Esophagus squamous epithelium (tissue), 5 donors: ENCODE data around the gene NHS. TPM values are rescaled to one million over a fixed set of nuclear protein-coding genes. Genes with fewer than 3 reads are reported as not detected.
A peak's percentile ranks its signal among the peaks of the same experiment; 100 is the strongest.

Experiments used
- DNase-seq: peaks from one replicate; lab custom pipeline; 2025; lab: John Stamatoyannopoulos, UW
- H3K27ac ChIP-seq, 4 donors: fragments of 200-600 bp; sonication (generic); one replicate each; pipeline ENCODE4 v1.5.1; 2016 to 2019; ENCODE audit warnings: mild to moderate bottlenecking in 1 of 4
- H3K27me3 ChIP-seq, 4 donors: fragments of 200-600 bp; sonication (generic); 1 replicate in 3 of 4; 2 replicates in 1 of 4; pipeline versions ENCODE4 v1.5.1 to v1.6.0; 2017 to 2021; ENCODE audit warnings: antibody characterized with exemption in 1 of 4
- H3K36me3 ChIP-seq, 3 donors: fragments of 200-600 bp; sonication (generic); one replicate each; pipeline ENCODE4 v1.5.1; 2016 to 2019
- H3K4me1 ChIP-seq, 3 donors: fragments of 200-600 bp; sonication (generic); one replicate each; pipeline ENCODE4 v1.5.1; 2017 to 2019
- H3K4me3 ChIP-seq, 4 donors: fragments of 200-600 bp; sonication (generic); 1 replicate in 3 of 4; 2 replicates in 1 of 4; pipeline ENCODE4 v1.5.1; 2016 to 2019; ENCODE audit warnings: mild to moderate bottlenecking in 2 of 4, moderate library complexity in 1 of 4
- H3K9me3 ChIP-seq, 3 donors: fragments of 200-600 bp; sonication (generic); one replicate each; pipeline ENCODE4 v1.5.1; 2016 to 2019
- CTCF ChIP-seq, 6 experiments: fragments of 450-650 bp in 4 of 6; fragments of 200-600 bp in 2 of 6; sonication (generic) in 2 of 6; IDR thresholded peaks; one replicate each; pipeline ENCODE4 v1.5.1; 2016 to 2019; ENCODE audit warnings: antibody characterized with exemption in 6 of 6, mild to moderate bottlenecking in 4 of 6, moderate library complexity in 4 of 6
- POLR2A ChIP-seq, 4 donors: fragments of 450-650 bp; IDR thresholded peaks; one replicate each; pipeline ENCODE4 v1.6.1; 2017; ENCODE audit warnings: antibody characterized with exemption in 4 of 4, mild to moderate bottlenecking in 4 of 4, moderate library complexity in 3 of 4
- WGBS, 2 donors: methylation state at CpG; one replicate each; pipeline ENCODE4 v1.1.5; 2018; 5-methylcytosine and 5-hydroxymethylcytosine counted together
- intact Hi-C: fragments of 100-400 bp; cut with DNase I; formaldehyde crosslinking; loops from one replicate; pipeline ENCODE4 v1.15.0; 2022
- total RNA-seq, 4 donors: library from RNA; depleted of rRNA; stranded (reverse); fragments of >200 nt; gene quantifications; one replicate each; pipeline ENCODE4 v1.1.0, GENCODE V29; 2016
- donor health status: DM: yes; HTN: yes; CAD: no.

Gene NHS
- total RNA-seq, 4 donors from 2014 or later, result 1.2 to 3.4 (median 2.6) TPM

GRCh38 chrX:17373337-17373736 lies 1.7 kb upstream of the NHS start:
- Histone ChIP-seq H3K27me3 (peaks cover 0 to 3% (median 0%) of the 10 kb centered on the region in 4 donors), H3K27ac (no peak overlapping the region), H3K4me1 (peaks cover 0 to 28% (median 0%) of the 10 kb centered on the region in 3 donors), H3K36me3 (no peaks in the 10 kb centered on the region), H3K9me3 (no peaks in the 10 kb centered on the region), H3K4me3 (no peak overlapping the region)
- no peak for DNase-seq
- TF ChIP-seq CTCF (IDR thresholded peaks at IDR 0.05) (no peak), POLR2A (IDR thresholded peaks at IDR 0.05) (no peak)
- intact Hi-C loops, result loop anchor here (10.0 kb wide), 1 partner anchor 211 kb away; no protein-coding TSS in a partner anchor
- 66 to 76% methylated on average over 2 to 3 of the region's 3 CpGs for WGBS, 2 donors

GRCh38 chrX:17375367-17375636 lies 302 bp downstream of the NHS start:
- WGBS, 2 donors, result no CpG with 5 or more reads among the region's 18 CpGs
- H3K36me3 ChIP-seq, result no peaks in the 10 kb centered on the region
- no peaks in the 10 kb centered on the region for H3K9me3 ChIP-seq
- DNase-seq, result no peak
- peak overlapping the region; percentile 51 to 81 (median 78) for H3K27ac ChIP-seq
- peaks cover 0 to 28% (median 0%) of the 10 kb centered on the region in 3 donors for H3K4me1 ChIP-seq
- H3K27me3 ChIP-seq, result peaks cover 0 to 3% (median 0%) of the 10 kb centered on the region in 4 donors
- peak overlapping the region; percentile 46 to 71 (median 58) for H3K4me3 ChIP-seq
- TF ChIP-seq POLR2A (IDR thresholded peaks at IDR 0.05) (no peak), CTCF (IDR thresholded peaks at IDR 0.05) (no peak)
- intact Hi-C loops, result loop anchor here (10.0 kb wide), 1 partner anchor 209 kb away; no protein-coding TSS in a partner anchor

GRCh38 chrX:17375637-17376430 lies 834 bp downstream of the NHS start:
- peaks cover 0 to 28% (median 0%) of the 10 kb centered on the region in 3 donors for H3K4me1 ChIP-seq
- TF ChIP-seq POLR2A (IDR thresholded peaks at IDR 0.05), result no peak
- no peak for TF ChIP-seq CTCF (IDR thresholded peaks at IDR 0.05)
- H3K27ac ChIP-seq, result peak overlapping the region; percentile 51 to 81 (median 78)
- peaks cover 0 to 3% (median 0%) of the 10 kb centered on the region in 4 donors for H3K27me3 ChIP-seq
- no peak for DNase-seq
- H3K36me3 ChIP-seq, result no peaks in the 10 kb centered on the region
- H3K4me3 ChIP-seq, result peak overlapping the region; percentile 46 to 71 (median 58)
- intact Hi-C loops, result loop anchor here (10.0 kb wide), 1 partner anchor 209 kb away; no protein-coding TSS in a partner anchor
- H3K9me3 ChIP-seq, result no peaks in the 10 kb centered on the region
- 0% methylated on average over 12 of the region's 103 CpGs; no CpG with 5 or more reads in 1 of the 2 donors for WGBS, 2 donors

GRCh38 chrX:17376431-17377077 lies 1.6 kb downstream of the NHS start:
- peak overlapping the region; percentile 51 to 81 (median 78) for H3K27ac ChIP-seq
- intact Hi-C loops, result loop anchor here (10.0 kb wide), 1 partner anchor 208 kb away; no protein-coding TSS in a partner anchor
- DNase-seq, result no peak

More at GRCh38 chrX:17376431-17377077, 1.6 kb downstream of the NHS start:
- Histone ChIP-seq H3K27me3 (peaks cover 0 to 3% (median 0%) of the 10 kb centered on the region in 4 donors), H3K4me1 (peaks cover 0 to 28% (median 0%) of the 10 kb centered on the region in 3 donors), H3K4me3 (peak overlapping the region; percentile 46 to 71 (median 58)), H3K9me3 (no peaks in the 10 kb centered on the region), H3K36me3 (no peaks in the 10 kb centered on the region)
- 0 to 28% methylated on average over 1 to 21 of the region's 31 CpGs for WGBS, 2 donors
- TF ChIP-seq CTCF (IDR thresholded peaks at IDR 0.05) (no peak), POLR2A (IDR thresholded peaks at IDR 0.05) (no peak)
